Parathyroid adenoma (tissue), 2 donors: Measurements from ENCODE around the gene SP8.

Source experiments
- H2AFZ ChIP-seq: fragments of 300-600 bp; sonication (generic); one replicate; pipeline ENCODE4 v1.7.0; 2017; ENCODE audit warnings: antibody characterized with exemption, mild to moderate bottlenecking
- H3K27ac ChIP-seq: fragments of 300-600 bp; sonication (generic); one replicate; pipeline ENCODE4 v1.7.0; 2017
- H3K27me3 ChIP-seq: fragments of 300-600 bp; sonication (generic); one replicate; pipeline ENCODE4 v1.7.0; 2017; ENCODE audit warnings: low read length; ENCODE audit not compliant: control insufficient read depth, insufficient read depth
- H3K36me3 ChIP-seq: fragments of 300-600 bp; sonication (generic); one replicate; pipeline ENCODE4 v1.7.0; 2017; ENCODE audit warnings: low read length; ENCODE audit not compliant: control insufficient read depth, insufficient read depth
- H3K4me1 ChIP-seq: fragments of 300-600 bp; sonication (generic); one replicate; pipeline ENCODE4 v1.7.0; 2017; ENCODE audit warnings: control low read depth
- H3K4me2 ChIP-seq: fragments of 300-600 bp; sonication (generic); one replicate; pipeline ENCODE4 v1.7.0; 2017; ENCODE audit warnings: low read length
- H3K4me3 ChIP-seq: fragments of 300-600 bp; sonication (generic); one replicate; pipeline ENCODE4 v1.7.0; 2017; ENCODE audit warnings: low read depth, low read length
- H3K79me2 ChIP-seq: fragments of 300-600 bp; sonication (generic); one replicate; pipeline ENCODE4 v1.7.0; 2017; ENCODE audit warnings: control low read depth
- H3K9ac ChIP-seq: fragments of 300-600 bp; sonication (generic); one replicate; pipeline ENCODE4 v1.7.0; 2017; ENCODE audit warnings: mild to moderate bottlenecking
- H3K9me3 ChIP-seq: fragments of 300-600 bp; sonication (generic); one replicate; pipeline ENCODE4 v1.7.0; 2017; ENCODE audit warnings: low read length; ENCODE audit not compliant: control insufficient read depth
- TF ChIP-seq, protein P1 (sequence below): fragments of 300-600 bp; sonication (generic); IDR thresholded peaks from one replicate; pipeline ENCODE4 v1.7.0; 2017; ENCODE audit warnings: antibody characterized with exemption, mild to moderate bottlenecking
- donor health status: primary hyperparathyroidism.

Gene SP8

DNA sequence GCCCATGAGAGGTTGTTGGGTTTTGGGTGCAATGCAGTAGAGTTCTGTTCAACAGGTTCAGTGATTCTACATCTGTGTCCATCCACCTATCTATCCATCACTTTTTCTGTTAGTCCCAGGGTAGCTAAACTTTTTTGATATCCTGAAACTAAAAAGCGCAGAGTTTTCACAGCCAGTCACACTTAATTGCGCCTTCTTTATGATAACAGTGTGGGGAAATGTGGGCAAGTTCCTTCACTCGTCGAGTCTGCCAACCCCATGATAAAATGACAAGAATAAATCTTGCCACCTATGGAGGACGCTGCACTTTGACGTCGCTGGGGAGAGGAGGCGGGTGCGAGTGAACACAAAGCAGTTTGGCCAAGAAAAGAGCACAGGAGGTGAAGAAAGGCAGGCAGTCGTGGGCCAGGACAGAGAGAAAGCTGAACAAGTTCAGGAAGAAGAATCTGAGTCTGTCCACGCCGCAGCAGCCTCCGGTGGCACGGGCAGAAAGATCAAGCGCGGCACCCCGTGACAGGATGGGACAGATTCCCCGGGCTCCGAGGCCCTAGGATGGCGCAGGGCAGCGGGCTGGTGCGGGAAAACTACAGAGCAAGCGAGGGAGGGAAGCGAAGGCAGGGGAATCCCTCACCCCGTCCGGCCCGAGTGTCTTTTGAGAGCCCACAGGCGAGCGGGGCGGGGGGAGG, 9.2 kb downstream of the SP8 start:
- Histone ChIP-seq H3K9me3 (no peaks in the 10 kb centered on the region), H3K36me3 (no peaks in the 10 kb centered on the region), H3K4me2 (peak overlapping the region; percentile 42), H3K4me1 (no peaks in the 10 kb centered on the region), H3K27ac (no peak overlapping the region), H3K9ac (no peak overlapping the region), H3K27me3 (peaks cover 31% of the 10 kb centered on the region), H3K4me3 (no peak overlapping the region), H2AFZ (peak overlapping the region; percentile 30), H3K79me2 (no peaks in the 10 kb centered on the region)
- TF ChIP-seq, protein P1, sequence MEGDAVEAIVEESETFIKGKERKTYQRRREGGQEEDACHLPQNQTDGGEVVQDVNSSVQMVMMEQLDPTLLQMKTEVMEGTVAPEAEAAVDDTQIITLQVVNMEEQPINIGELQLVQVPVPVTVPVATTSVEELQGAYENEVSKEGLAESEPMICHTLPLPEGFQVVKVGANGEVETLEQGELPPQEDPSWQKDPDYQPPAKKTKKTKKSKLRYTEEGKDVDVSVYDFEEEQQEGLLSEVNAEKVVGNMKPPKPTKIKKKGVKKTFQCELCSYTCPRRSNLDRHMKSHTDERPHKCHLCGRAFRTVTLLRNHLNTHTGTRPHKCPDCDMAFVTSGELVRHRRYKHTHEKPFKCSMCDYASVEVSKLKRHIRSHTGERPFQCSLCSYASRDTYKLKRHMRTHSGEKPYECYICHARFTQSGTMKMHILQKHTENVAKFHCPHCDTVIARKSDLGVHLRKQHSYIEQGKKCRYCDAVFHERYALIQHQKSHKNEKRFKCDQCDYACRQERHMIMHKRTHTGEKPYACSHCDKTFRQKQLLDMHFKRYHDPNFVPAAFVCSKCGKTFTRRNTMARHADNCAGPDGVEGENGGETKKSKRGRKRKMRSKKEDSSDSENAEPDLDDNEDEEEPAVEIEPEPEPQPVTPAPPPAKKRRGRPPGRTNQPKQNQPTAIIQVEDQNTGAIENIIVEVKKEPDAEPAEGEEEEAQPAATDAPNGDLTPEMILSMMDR: no peak

DNA sequence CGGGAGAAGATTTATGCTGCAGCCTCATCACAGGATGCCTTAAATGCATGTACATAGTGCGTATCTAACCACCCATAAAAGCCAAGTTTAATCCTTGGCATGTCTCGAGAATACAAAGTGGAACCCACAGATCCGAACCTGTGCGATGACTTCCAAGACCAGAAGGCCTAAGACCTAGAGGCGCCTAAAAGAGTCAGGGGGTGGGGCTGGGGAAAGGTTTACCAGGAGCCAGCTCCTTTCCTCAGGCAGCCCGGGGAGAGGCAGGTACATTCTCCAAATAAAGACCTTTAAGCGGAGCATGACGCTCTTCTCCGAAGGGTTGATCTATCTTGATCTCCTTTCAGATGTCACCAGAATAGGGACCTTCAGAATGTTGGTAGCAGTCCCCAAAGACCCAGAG, 9.7 kb downstream of the SP8 start:
- Histone ChIP-seq H3K4me2 (no peak overlapping the region), H3K27me3 (peaks cover 29% of the 10 kb centered on the region), H2AFZ (no peak overlapping the region), H3K79me2 (no peaks in the 10 kb centered on the region), H3K4me3 (no peak overlapping the region), H3K9me3 (no peaks in the 10 kb centered on the region), H3K4me1 (no peaks in the 10 kb centered on the region), H3K36me3 (no peaks in the 10 kb centered on the region), H3K27ac (no peak overlapping the region), H3K9ac (no peak overlapping the region)
- TF ChIP-seq, protein P1: no peak

GRCh38 chr7:20776214-20776911, 10.3 kb downstream of the SP8 start:
- TF ChIP-seq, protein P1: no peak
- Histone ChIP-seq H3K79me2 (no peaks in the 10 kb centered on the region), H3K4me1 (no peaks in the 10 kb centered on the region), H3K27ac (no peak overlapping the region), H3K36me3 (no peaks in the 10 kb centered on the region), H3K9me3 (no peaks in the 10 kb centered on the region), H3K4me3 (no peak overlapping the region), H3K27me3 (peaks cover 26% of the 10 kb centered on the region), H2AFZ (no peak overlapping the region), H3K9ac (no peak overlapping the region), H3K4me2 (no peak overlapping the region)

GRCh38 chr7:20754001-20754400, 32.7 kb downstream of the SP8 start:
- Histone ChIP-seq H3K4me2 (no peak overlapping the region), H3K36me3 (no peaks in the 10 kb centered on the region), H3K27ac (no peak overlapping the region), H3K79me2 (no peaks in the 10 kb centered on the region), H3K4me3 (no peak overlapping the region), H3K9me3 (no peaks in the 10 kb centered on the region), H3K27me3 (no peaks in the 10 kb centered on the region), H2AFZ (no peak overlapping the region), H3K4me1 (no peaks in the 10 kb centered on the region), H3K9ac (no peak overlapping the region)
- TF ChIP-seq, protein P1: no peak

GRCh38 chr7:20749906-20750305, 36.8 kb downstream of the SP8 start:
- Histone ChIP-seq H3K4me3 (no peak overlapping the region), H3K27ac (no peak overlapping the region), H2AFZ (no peak overlapping the region), H3K9ac (no peak overlapping the region), H3K36me3 (no peaks in the 10 kb centered on the region), H3K79me2 (no peaks in the 10 kb centered on the region), H3K27me3 (no peaks in the 10 kb centered on the region), H3K4me2 (no peak overlapping the region), H3K4me1 (no peaks in the 10 kb centered on the region), H3K9me3 (no peaks in the 10 kb centered on the region)
- TF ChIP-seq, protein P1: no peak
